Endodermal cell (in vitro differentiated cells): Measurements from ENCODE around the gene CDC40. TPM values are rescaled to one million over a fixed set of nuclear protein-coding genes. Genes with fewer than 3 reads are reported as not detected.

Experiments used
- DNase-seq: peaks from one replicate; pipeline ENCODE4 v3.0.0-alpha.2; 2017
- H3K27ac ChIP-seq: 2 replicates; pipeline ENCODE4 v1.5.1; 2013; ENCODE audit warnings: mild to moderate bottlenecking, low read depth, low read length, moderate library complexity
- H3K27me3 ChIP-seq: 2 replicates; pipeline ENCODE4 v1.6.1; 2013; ENCODE audit warnings: mild to moderate bottlenecking, low read length, moderate library complexity; ENCODE audit not compliant: insufficient read depth, control insufficient read depth, poor library complexity, severe bottlenecking
- H3K36me3 ChIP-seq: 2 replicates; pipeline ENCODE4 v1.7.0; 2013; ENCODE audit warnings: mild to moderate bottlenecking, low read length, moderate library complexity; ENCODE audit not compliant: control insufficient read depth, insufficient read depth
- H3K4me1 ChIP-seq: one replicate; pipeline ENCODE4 v1.7.0; 2013; ENCODE audit warnings: low read length; ENCODE audit not compliant: control insufficient read depth, insufficient read depth
- H3K4me3 ChIP-seq: 2 replicates; pipeline ENCODE4 v1.5.1; 2013; ENCODE audit warnings: mild to moderate bottlenecking, low read length, moderate library complexity
- H3K9ac ChIP-seq: 2 replicates; pipeline ENCODE4 v1.6.1; 2013; ENCODE audit warnings: mild to moderate bottlenecking, low read length, moderate library complexity; ENCODE audit not compliant: poor library complexity, severe bottlenecking; ENCODE audit errors: extremely low read depth
- H3K9me3 ChIP-seq: 2 replicates; pipeline ENCODE4 v1.6.1; 2013; ENCODE audit warnings: mild to moderate bottlenecking, low read length, moderate library complexity; ENCODE audit not compliant: control insufficient read depth
- H3K27ac Mint-ChIP-seq: 2 replicates; pipeline ENCODE4 v1.8.0; 2020; ENCODE audit warnings: mixed read lengths
- H3K27me3 Mint-ChIP-seq: 2 replicates; pipeline ENCODE4 v1.8.0; 2021; ENCODE audit warnings: mild to moderate bottlenecking, mixed read lengths; ENCODE audit not compliant: insufficient read depth
- H3K36me3 Mint-ChIP-seq: 2 replicates; pipeline ENCODE4 v1.8.0; 2020; ENCODE audit warnings: low read depth, mixed read lengths
- H3K4me1 Mint-ChIP-seq: 2 replicates; pipeline ENCODE4 v1.8.0; 2020; ENCODE audit warnings: mixed read lengths
- H3K4me3 Mint-ChIP-seq: 2 replicates; pipeline ENCODE4 v1.8.0; 2020; ENCODE audit warnings: mild to moderate bottlenecking, moderate library complexity, mixed read lengths
- H3K9me3 Mint-ChIP-seq: 2 replicates; pipeline ENCODE4 v1.8.0; 2020; ENCODE audit warnings: mild to moderate bottlenecking, mixed read lengths
- CTCF ChIP-seq: fragments of 200-600 bp; sonication (generic); conservative IDR thresholded peaks from 2 replicates; pipeline ENCODE4 v1.5.0; 2021; ENCODE audit warnings: antibody characterized with exemption, mild to moderate bottlenecking
- WGBS, 2 experiments: methylation state at CpG; one replicate each; pipeline versions ENCODE4 v1.1.5 to v1.1.7; 2013; ENCODE audit warnings: missing lambda C conversion rate in 2 of 2, mixed read lengths in 1 of 2; ENCODE audit not compliant: insufficient coverage in 1 of 2, insufficient read length in 1 of 2; 5-methylcytosine and 5-hydroxymethylcytosine counted together
- total RNA-seq, 2 donors: library from RNA; stranded (reverse); fragmentation: NEBNext Ultra II Directional in 1 of 2; extraction: Animal tissue kit (Norgen Biotek cat#: 25700) in 1 of 2; gene quantifications; 2 replicates in 1 of 2; 3 replicates in 1 of 2; pipeline ENCODE4 v1.2.1, GENCODE V29; 2021

The CDC40 gene
- total RNA-seq, 2 donors from 2014 or later, result 25.7 to 26.8 TPM

- H3K4me3 ChIP-seq, result no peak overlapping the region
- peaks cover 15% of the 10 kb centered on the region for H3K36me3 Mint-ChIP-seq
- peaks cover 16% of the 10 kb centered on the region for H3K36me3 ChIP-seq
- peaks cover 8% of the 10 kb centered on the region for H3K9me3 ChIP-seq
- no peaks in the 10 kb centered on the region for H3K9me3 Mint-ChIP-seq
- H3K4me1 Mint-ChIP-seq, result peaks cover 22% of the 10 kb centered on the region
- no peaks in the 10 kb centered on the region for H3K27me3 ChIP-seq
- H3K27me3 Mint-ChIP-seq, result no peaks in the 10 kb centered on the region
- no peak for TF ChIP-seq CTCF
- H3K9ac ChIP-seq, result no peak overlapping the region
- no peak overlapping the region for H3K27ac ChIP-seq
- H3K4me3 Mint-ChIP-seq, result no peak overlapping the region
- no peak overlapping the region for H3K27ac Mint-ChIP-seq
- 36% methylated on average over 6 of the region's 6 CpGs; no CpG with 5 or more reads in 1 of the 2 experiments for WGBS, 2 experiments
- H3K4me1 ChIP-seq, result peaks cover 21% of the 10 kb centered on the region
- peak; percentile 70 for DNase-seq
Measured at GRCh38 chr6:110190726-110191125, 10.5 kb downstream of the CDC40 start.

GRCh38 chr6:110191477-110191876 is 11.2 kb downstream of the CDC40 start:
- H3K27me3 ChIP-seq, result no peaks in the 10 kb centered on the region
- no peaks in the 10 kb centered on the region for H3K9me3 Mint-ChIP-seq
- peaks cover 21% of the 10 kb centered on the region for H3K4me1 ChIP-seq
- TF ChIP-seq CTCF, result no peak
- H3K4me1 Mint-ChIP-seq, result peaks cover 19% of the 10 kb centered on the region
- 87 to 91% methylated on average over 1 of the region's 2 CpGs for WGBS, 2 experiments
- peaks cover 16% of the 10 kb centered on the region for H3K36me3 ChIP-seq
- H3K9ac ChIP-seq, result no peak overlapping the region
- H3K4me3 Mint-ChIP-seq, result no peak overlapping the region
- no peaks in the 10 kb centered on the region for H3K27me3 Mint-ChIP-seq
- peak overlapping the region; percentile 33 for H3K4me3 ChIP-seq
- DNase-seq, result no peak
- peaks cover 15% of the 10 kb centered on the region for H3K36me3 Mint-ChIP-seq
- no peak overlapping the region for H3K27ac Mint-ChIP-seq
- peaks cover 8% of the 10 kb centered on the region for H3K9me3 ChIP-seq
- no peak overlapping the region for H3K27ac ChIP-seq

- Mint-ChIP-seq H3K27me3 (no peaks in the 10 kb centered on the region), H3K27ac (no peak overlapping the region), H3K36me3 (peaks cover 27% of the 10 kb centered on the region), H3K4me3 (no peak overlapping the region), H3K4me1 (peaks cover 12% of the 10 kb centered on the region), H3K9me3 (no peaks in the 10 kb centered on the region)
- H3K27me3 ChIP-seq, result no peaks in the 10 kb centered on the region
- peaks cover 23% of the 10 kb centered on the region for H3K36me3 ChIP-seq
- H3K4me1 ChIP-seq, result peaks cover 18% of the 10 kb centered on the region
- no peak overlapping the region for H3K4me3 ChIP-seq
- WGBS, 2 experiments, result 91 to 93% methylated on average over 3 to 4 of the region's 4 CpGs
- no peak for DNase-seq
- no peak overlapping the region for H3K27ac ChIP-seq
- H3K9ac ChIP-seq, result no peak overlapping the region
- TF ChIP-seq CTCF, result no peak
- H3K9me3 ChIP-seq, result peaks cover 12% of the 10 kb centered on the region
Measured at GRCh38 chr6:110195639-110196038, 15.4 kb downstream of the CDC40 start.
